Endothelial cell of umbilical vein (primary cell): ENCODE measurements around the gene STKLD1. TPM values are rescaled to one million over a fixed set of nuclear protein-coding genes. Genes with fewer than 3 reads are reported as not detected.

Source experiments
- BruUV-seq: library from RNA; stranded (reverse); fragments of 400-500 nt; replicated peaks from 2 replicates; lab custom pipeline; 2021; lab: Mats Ljungman, UMichigan
- CTCF ChIA-PET: fragments of 300-600, 350-600 bp; sonication (Branson Sonifier 250); formaldehyde crosslinking; loops from one replicate; lab custom pipeline; 2021; ENCODE audit warnings: antibody characterized with exemption, inconsistent platforms; lab: Charles Lee
- POLR2A ChIA-PET: fragments of 300-600, 350-600 bp; sonication (Branson Sonifier 250); formaldehyde crosslinking; loops from one replicate; lab custom pipeline; 2021; ENCODE audit warnings: antibody characterized with exemption, inconsistent platforms; lab: Charles Lee
- DNase-seq: peaks from one replicate; pipeline ENCODE4 v3.0.0-alpha.2; 2011; ENCODE audit warnings: low read depth, low spot score
- FAIRE-seq: peaks from 2 replicates; lab custom pipeline; 2011; peaks lifted over from hg19 to GRCh38; lab: Jason Lieb, UNC
- H2AFZ ChIP-seq: 2 replicates; pipeline ENCODE4 v1.6.0; 2012; ENCODE audit warnings: low read depth, low read length, control low read depth, inconsistent platforms
- H3K27ac ChIP-seq: 2 replicates; pipeline ENCODE4 v1.5.1; 2011; ENCODE audit warnings: low read depth, mild to moderate bottlenecking, control low read depth, low read length, moderate library complexity; ENCODE audit not compliant: insufficient read depth
- H3K27me3 ChIP-seq, 2 experiments: 2 replicates each; pipeline versions ENCODE4 v1.6.0 to v1.6.1; 2011; ENCODE audit warnings: low read length in 2 of 2, mixed read lengths in 1 of 2; ENCODE audit not compliant: control insufficient read depth in 2 of 2, insufficient read depth in 2 of 2
- H3K36me3 ChIP-seq, 2 experiments: 2 replicates in 1 of 2; 3 replicates in 1 of 2; pipeline ENCODE4 v1.5.1; 2011; ENCODE audit warnings: low read length in 2 of 2, mild to moderate bottlenecking in 1 of 2, moderate library complexity in 1 of 2; ENCODE audit not compliant: control insufficient read depth in 2 of 2, insufficient read depth in 2 of 2; ENCODE audit errors: extremely low read depth in 1 of 2
- H3K4me1 ChIP-seq: 3 replicates; pipeline ENCODE4 v1.5.1; 2011; ENCODE audit warnings: mild to moderate bottlenecking, low read length; ENCODE audit not compliant: control insufficient read depth, insufficient read depth; ENCODE audit errors: extremely low read depth
- H3K4me2 ChIP-seq: 2 replicates; pipeline ENCODE4 v1.6.1; 2011; ENCODE audit warnings: low read length, control low read depth, mixed read lengths; ENCODE audit not compliant: insufficient read depth
- H3K4me3 ChIP-seq, 3 experiments: fragments of 200-600 bp in 1 of 3; sonication (generic), shearing (Covaris generic) in 1 of 3; replicated peaks in 1 of 3; 2 replicates each; pipeline ENCODE4 v1.5.1; 2011 to 2016; ENCODE audit warnings: control low read depth in 3 of 3, low read length in 3 of 3, mild to moderate bottlenecking in 2 of 3, inconsistent platforms in 1 of 3, low read depth in 1 of 3, moderate library complexity in 1 of 3; ENCODE audit not compliant: insufficient read depth in 1 of 3
- H3K79me2 ChIP-seq: 2 replicates; pipeline ENCODE4 v1.6.0; 2012; ENCODE audit warnings: low read length, inconsistent platforms; ENCODE audit not compliant: control insufficient read depth, insufficient read depth
- H3K9ac ChIP-seq: replicated peaks from 2 replicates; pipeline ENCODE3; 2011; ENCODE audit warnings: low read length, control low read depth; ENCODE audit not compliant: insufficient read depth; ENCODE audit errors: extremely low read depth
- H3K9me1 ChIP-seq: replicated peaks from 3 replicates; pipeline ENCODE4 v1.6.0; 2011; ENCODE audit warnings: mild to moderate bottlenecking, low read length; ENCODE audit not compliant: control insufficient read depth, insufficient read depth; ENCODE audit errors: extremely low read depth
- H3K9me3 ChIP-seq: replicated peaks from 2 replicates; pipeline ENCODE4 v1.5.1; 2012; ENCODE audit warnings: low read length, inconsistent platforms; ENCODE audit not compliant: control insufficient read depth, insufficient read depth
- H4K20me1 ChIP-seq: replicated peaks from 2 replicates; pipeline ENCODE3; 2011; ENCODE audit warnings: mild to moderate bottlenecking, low read length; ENCODE audit not compliant: control insufficient read depth, insufficient read depth; ENCODE audit errors: extremely low read depth
- EZH2 ChIP-seq: IDR thresholded peaks from 2 replicates; pipeline ENCODE4 v1.6.1; 2012; ENCODE audit warnings: borderline replicate concordance, low read depth, mild to moderate bottlenecking, moderate library complexity, low read length, inconsistent platforms; ENCODE audit not compliant: severe bottlenecking
- FOS ChIP-seq: IDR thresholded peaks from 2 replicates; pipeline ENCODE4 v1.6.1; 2011; ENCODE audit warnings: mild to moderate bottlenecking, low read length, moderate library complexity, borderline replicate concordance; ENCODE audit not compliant: insufficient read depth
- GATA2 ChIP-seq: IDR thresholded peaks from 2 replicates; pipeline ENCODE4 v1.7.0; 2011; ENCODE audit warnings: low read depth, mild to moderate bottlenecking, moderate library complexity, mixed read lengths, low read length; ENCODE audit not compliant: insufficient read length, insufficient read depth
- JUN ChIP-seq: IDR thresholded peaks from 2 replicates; pipeline ENCODE4 v1.6.1; 2011; ENCODE audit warnings: borderline replicate concordance, low read depth; ENCODE audit not compliant: insufficient read length, insufficient read depth
- MYC ChIP-seq: IDR thresholded peaks from one replicate; pipeline ENCODE4 v1.6.1; 2011; ENCODE audit warnings: mild to moderate bottlenecking, low read depth, low read length
- POLR2A ChIP-seq: IDR thresholded peaks from 2 replicates; pipeline ENCODE4 v1.6.1; 2012; ENCODE audit warnings: low read depth, mild to moderate bottlenecking, control low read depth, low read length
- POLR2AphosphoS5 ChIP-seq: IDR thresholded peaks from 2 replicates; pipeline ENCODE4 v1.6.1; 2012; ENCODE audit warnings: low read depth, mild to moderate bottlenecking, control low read depth, low read length, moderate library complexity; ENCODE audit not compliant: insufficient read depth
- dilution Hi-C: fragments of 300-500 bp; cut with MboI; formaldehyde crosslinking; loops from one replicate; pipeline ENCODE4 v1.15.0; 2019; ENCODE audit warnings: low sequenced_read_pairs; ENCODE audit not compliant: extremely low pct_ligation_motif_present
- intact Hi-C: fragments of 100-400 bp; cut with micrococcal nuclease; formaldehyde crosslinking; loops from one replicate; pipeline ENCODE4 v1.10.0; 2022
- polyA plus RNA-seq, 4 experiments: library from polyadenylated mRNA; depleted of rRNA in 3 of 4; stranded (reverse) in 3 of 4; unstranded in 1 of 4; fragments of >200 nt; gene quantifications; 2 replicates each; pipeline versions ENCODE4 v1.2.1 to v1.2.3, GENCODE V29; 2011 to 2012; ENCODE audit warnings: missing spikeins in 1 of 4
- total RNA-seq: library from RNA; stranded (reverse); gene quantifications from 2 replicates; pipeline ENCODE4 v1.2.3, GENCODE V29; 2021
- TF ChIP-seq, protein P1 (sequence below): IDR thresholded peaks from 2 replicates; pipeline ENCODE4 v1.6.1; 2011; ENCODE audit not compliant: insufficient read depth, insufficient read length
- TF ChIP-seq, protein P2 (sequence below), 2 donors: IDR thresholded peaks; 1 replicate in 1 of 2; 2 replicates in 1 of 2; pipeline ENCODE4 v1.5.1; 2011; ENCODE audit warnings: low read length in 2 of 2, mild to moderate bottlenecking in 2 of 2, moderate library complexity in 2 of 2, control low read depth in 1 of 2, inconsistent platforms in 1 of 2, low read depth in 1 of 2; ENCODE audit not compliant: insufficient read depth in 1 of 2; ENCODE audit errors: extremely low read depth in 1 of 2

Gene STKLD1
- total and polyA plus RNA-seq, 2 donors (not counting 3 experiments of a cell fraction or from before 2014, with no cell fraction given), result 0.29 to 0.77 TPM

DNA sequence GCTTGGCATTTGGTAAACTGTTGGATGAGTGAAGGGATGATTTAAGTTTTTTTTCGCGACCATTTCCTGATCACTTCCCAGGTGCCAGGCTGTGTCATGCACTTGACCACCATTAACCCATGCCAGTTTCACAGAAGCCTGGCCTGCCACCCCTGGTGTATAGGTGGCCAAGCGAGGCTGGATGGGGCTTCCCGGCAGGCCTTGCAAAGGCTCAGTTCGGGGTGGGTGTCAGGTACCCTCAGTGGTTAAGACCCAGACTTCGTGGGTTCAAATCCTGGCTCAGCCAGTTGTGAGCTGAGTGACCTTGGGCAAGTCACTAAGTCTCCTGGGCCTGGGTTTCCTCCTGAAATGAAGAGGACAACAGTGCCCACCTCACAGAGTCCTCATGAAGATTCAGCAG lies 30.6 kb upstream of the STKLD1 start:
- Histone ChIP-seq H3K4me2 (no peak overlapping the region), H3K4me1 (peaks cover 14% of the 10 kb centered on the region), H3K9me3 (no peaks in the 10 kb centered on the region), H3K9me1 (no peaks in the 10 kb centered on the region), H2AFZ (no peak overlapping the region), H3K36me3 (peaks cover 11 to 44% of the 10 kb centered on the region in 2 experiments), H3K27me3 (no peaks in the 10 kb centered on the region), H4K20me1 (no peaks in the 10 kb centered on the region), H3K4me3 (no peak overlapping the region), H3K27ac (no peak overlapping the region), H3K79me2 (peaks cover 40% of the 10 kb centered on the region), H3K9ac (no peak overlapping the region)
- POLR2A ChIA-PET, result no interaction called here
- TF ChIP-seq MYC, result no peak
- no peak for TF ChIP-seq POLR2A
- TF ChIP-seq POLR2AphosphoS5, result no peak
- TF ChIP-seq, protein P1, sequence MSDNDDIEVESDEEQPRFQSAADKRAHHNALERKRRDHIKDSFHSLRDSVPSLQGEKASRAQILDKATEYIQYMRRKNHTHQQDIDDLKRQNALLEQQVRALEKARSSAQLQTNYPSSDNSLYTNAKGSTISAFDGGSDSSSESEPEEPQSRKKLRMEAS, result no peak
- no peak for TF ChIP-seq EZH2
- no peak for TF ChIP-seq GATA2
- TF ChIP-seq FOS, result no peak
- TF ChIP-seq JUN, result no peak
- TF ChIP-seq, protein P2, sequence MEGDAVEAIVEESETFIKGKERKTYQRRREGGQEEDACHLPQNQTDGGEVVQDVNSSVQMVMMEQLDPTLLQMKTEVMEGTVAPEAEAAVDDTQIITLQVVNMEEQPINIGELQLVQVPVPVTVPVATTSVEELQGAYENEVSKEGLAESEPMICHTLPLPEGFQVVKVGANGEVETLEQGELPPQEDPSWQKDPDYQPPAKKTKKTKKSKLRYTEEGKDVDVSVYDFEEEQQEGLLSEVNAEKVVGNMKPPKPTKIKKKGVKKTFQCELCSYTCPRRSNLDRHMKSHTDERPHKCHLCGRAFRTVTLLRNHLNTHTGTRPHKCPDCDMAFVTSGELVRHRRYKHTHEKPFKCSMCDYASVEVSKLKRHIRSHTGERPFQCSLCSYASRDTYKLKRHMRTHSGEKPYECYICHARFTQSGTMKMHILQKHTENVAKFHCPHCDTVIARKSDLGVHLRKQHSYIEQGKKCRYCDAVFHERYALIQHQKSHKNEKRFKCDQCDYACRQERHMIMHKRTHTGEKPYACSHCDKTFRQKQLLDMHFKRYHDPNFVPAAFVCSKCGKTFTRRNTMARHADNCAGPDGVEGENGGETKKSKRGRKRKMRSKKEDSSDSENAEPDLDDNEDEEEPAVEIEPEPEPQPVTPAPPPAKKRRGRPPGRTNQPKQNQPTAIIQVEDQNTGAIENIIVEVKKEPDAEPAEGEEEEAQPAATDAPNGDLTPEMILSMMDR (IDR thresholded peaks at IDR 0.05; ENCODE audit: extremely low read depth in 1 of 2, insufficient read depth in 1 of 2, low read depth in 1 of 2, low read length in 2 of 2), result no peak
- dilution Hi-C loops, result no loop called here
- intact Hi-C loops, result loop anchor here (5.0 kb wide), 1 partner anchor 158 kb away; no protein-coding TSS in a partner anchor
- BruUV-seq, result no TSS peak
- CTCF ChIA-PET, result no interaction called here
- no peak for DNase-seq
- no peak for FAIRE-seq
